HepG2 (cell line): ENCODE measurements around the gene HSF4. TPM values are rescaled to one million over a fixed set of nuclear protein-coding genes. Genes with fewer than 3 reads are reported as not detected.

Experiments
- BRF2 ChIP-seq: sonication (generic); formaldehyde crosslinking; IDR thresholded peaks from 2 replicates; pipeline ENCODE4 v1.8.1; 2022; ENCODE audit warnings: mild to moderate bottlenecking, missing genetic modification reagents
- CEBPZ ChIP-seq: IDR thresholded peaks from 2 replicates; pipeline ENCODE4 v1.6.1; 2012; ENCODE audit warnings: low read length, improper control_type of control experiment
- DPF2 ChIP-seq: sonication (generic); formaldehyde crosslinking; IDR thresholded peaks from 2 replicates; pipeline ENCODE4 v1.4.0; 2020; ENCODE audit warnings: mild to moderate bottlenecking, low read depth, missing genetic modification reagents, borderline replicate concordance
- E2F2 ChIP-seq: sonication (generic); formaldehyde crosslinking; IDR thresholded peaks from 2 replicates; pipeline ENCODE4 v1.4.0; 2020; ENCODE audit warnings: missing genetic modification reagents, borderline replicate concordance
- ELF3 ChIP-seq: IDR thresholded peaks from 2 replicates; pipeline ENCODE4 v1.6.1; 2016; ENCODE audit warnings: missing genetic modification reagents, missing compliant biosample characterization
- GATAD1 ChIP-seq: IDR thresholded peaks from 2 replicates; pipeline ENCODE4 v1.6.1; 2016; ENCODE audit warnings: missing genetic modification reagents, missing compliant biosample characterization
- HOXA9 ChIP-seq: sonication (generic); formaldehyde crosslinking; IDR thresholded peaks from 2 replicates; pipeline ENCODE4 v1.8.1; 2022; ENCODE audit warnings: missing genetic modification reagents, mild to moderate bottlenecking, moderate library complexity, borderline replicate concordance
- KLF15 ChIP-seq: sonication (generic); formaldehyde crosslinking; IDR thresholded peaks from 2 replicates; pipeline ENCODE4 v1.8.1; 2023; ENCODE audit warnings: borderline replicate concordance, mild to moderate bottlenecking, inconsistent platforms, missing genetic modification reagents, mixed read lengths
- NFIB ChIP-seq: sonication (generic); formaldehyde crosslinking; IDR thresholded peaks from 2 replicates; pipeline ENCODE4 v1.9.0; 2021; ENCODE audit warnings: missing genetic modification reagents, mild to moderate bottlenecking, borderline replicate concordance
- PRDM15 ChIP-seq: sonication (generic); formaldehyde crosslinking; IDR thresholded peaks from 2 replicates; pipeline ENCODE4 v1.4.0; 2020; ENCODE audit warnings: missing genetic modification reagents
- SP5 ChIP-seq: IDR thresholded peaks from 2 replicates; pipeline ENCODE4 v1.6.1; 2016; ENCODE audit warnings: low read depth, borderline replicate concordance
- ZFP90 ChIP-seq: sonication (generic); formaldehyde crosslinking; IDR thresholded peaks from 2 replicates; pipeline ENCODE4 v1.8.0; 2022; ENCODE audit warnings: missing genetic modification reagents, mild to moderate bottlenecking, inconsistent platforms, borderline replicate concordance
- polyA plus RNA-seq, 8 experiments: library from polyadenylated mRNA; depleted of rRNA in 3 of 8; stranded (reverse) in 7 of 8; unstranded in 1 of 8; fragments of >200 nt; fragmentation: Illumina TruSeq in 4 of 8; extraction: Trizol in 4 of 8; gene quantifications; 2 replicates each; pipeline versions ENCODE4 v1.2.1 to v1.2.3, GENCODE V29; 2011 to 2016; ENCODE audit warnings: low read depth in 4 of 8, missing spikeins in 1 of 8, mixed read lengths in 1 of 8; ENCODE audit not compliant: insufficient read depth in 1 of 8
- total RNA-seq, 5 experiments: library from RNA; depleted of rRNA; stranded (reverse); fragments of >200 nt; fragmentation: Illumina TruSeq; extraction: Trizol; gene quantifications; 2 replicates each; pipeline ENCODE4 v1.2.3, GENCODE V29; 2016; ENCODE audit warnings: low read depth in 1 of 5
- TF ChIP-seq, protein P1 (sequence below): sonication (generic); formaldehyde crosslinking; IDR thresholded peaks from 2 replicates; pipeline ENCODE4 v1.8.0; 2022; ENCODE audit warnings: mild to moderate bottlenecking, missing genetic modification reagents, borderline replicate concordance
- TF ChIP-seq, protein P2 (sequence below): sonication (generic); formaldehyde crosslinking; IDR thresholded peaks from 2 replicates; pipeline ENCODE4 v1.4.0; 2020; ENCODE audit warnings: missing genetic modification reagents, borderline replicate concordance

Gene HSF4
- total and polyA plus RNA-seq, 2 of the 13 experiments (the other 11 are each of a cell fraction or from before 2014, with no cell fraction given) = 3.5 to 16.9 TPM

GRCh38 chr16:67170168-67170948 lies 5.8 kb downstream of the HSF4 start, which contains the start of gene NOL3 (continued):
- TF ChIP-seq SP5 (CRISPR knock-in tag) = peak; percentile 57
- TF ChIP-seq CEBPZ = no peak
- TF ChIP-seq DPF2 (CRISPR knock-in tag) = 0 out of 2 replicates have a peak, but pooled peaks have one; percentile 17
- TF ChIP-seq, protein P1, sequence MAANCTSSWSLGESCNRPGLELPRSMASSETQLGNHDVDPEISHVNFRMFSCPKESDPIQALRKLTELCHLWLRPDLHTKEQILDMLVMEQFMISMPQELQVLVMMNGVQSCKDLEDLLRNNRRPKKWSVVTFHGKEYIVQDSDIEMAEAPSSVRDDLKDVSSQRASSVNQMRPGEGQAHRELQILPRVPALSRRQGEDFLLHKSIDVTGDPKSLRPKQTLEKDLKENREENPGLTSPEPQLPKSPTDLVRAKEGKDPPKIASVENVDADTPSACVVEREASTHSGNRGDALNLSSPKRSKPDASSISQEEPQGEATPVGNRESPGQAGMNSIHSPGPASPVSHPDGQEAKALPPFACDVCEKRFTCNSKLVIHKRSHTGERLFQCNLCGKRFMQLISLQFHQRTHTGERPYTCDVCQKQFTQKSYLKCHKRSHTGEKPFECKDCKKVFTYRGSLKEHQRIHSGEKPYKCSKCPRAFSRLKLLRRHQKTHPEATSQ (CRISPR knock-in tag) = 0 out of 2 replicates have a peak, but pooled peaks have one; percentile 11
- TF ChIP-seq GATAD1 (CRISPR knock-in tag) = 0 out of 2 replicates have a peak, but pooled peaks have one; percentile 7
- TF ChIP-seq ELF3 (CRISPR knock-in tag) = peak; percentile 56; the same call in 1 of the 2 replicates
- TF ChIP-seq, protein P2, sequence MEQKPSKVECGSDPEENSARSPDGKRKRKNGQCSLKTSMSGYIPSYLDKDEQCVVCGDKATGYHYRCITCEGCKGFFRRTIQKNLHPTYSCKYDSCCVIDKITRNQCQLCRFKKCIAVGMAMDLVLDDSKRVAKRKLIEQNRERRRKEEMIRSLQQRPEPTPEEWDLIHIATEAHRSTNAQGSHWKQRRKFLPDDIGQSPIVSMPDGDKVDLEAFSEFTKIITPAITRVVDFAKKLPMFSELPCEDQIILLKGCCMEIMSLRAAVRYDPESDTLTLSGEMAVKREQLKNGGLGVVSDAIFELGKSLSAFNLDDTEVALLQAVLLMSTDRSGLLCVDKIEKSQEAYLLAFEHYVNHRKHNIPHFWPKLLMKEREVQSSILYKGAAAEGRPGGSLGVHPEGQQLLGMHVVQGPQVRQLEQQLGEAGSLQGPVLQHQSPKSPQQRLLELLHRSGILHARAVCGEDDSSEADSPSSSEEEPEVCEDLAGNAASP (CRISPR knock-in tag) = peak; percentile 9; the same call in 1 of the 2 replicates
- TF ChIP-seq BRF2 (CRISPR knock-in tag) = no peak
- no peak for TF ChIP-seq PRDM15 (CRISPR knock-in tag)
- no peak; the same call in 1 of the 2 replicates for TF ChIP-seq ZFP90 (CRISPR knock-in tag)
- 0 out of 2 replicates have a peak, but pooled peaks have one; percentile 15 for TF ChIP-seq KLF15 (CRISPR knock-in tag)
- no peak for TF ChIP-seq NFIB (CRISPR knock-in tag)
- no peak for TF ChIP-seq HOXA9
- TF ChIP-seq E2F2 (CRISPR knock-in tag) = peak; percentile 45; the same call in 1 of the 2 replicates
